Loucy (cell line): ENCODE measurements around the gene CCNG2.

Experiments used
- EZH2phosphoT487 ChIP-seq: fragments of 200-600 bp; IDR thresholded peaks from 2 replicates; pipeline ENCODE4 v1.6.1; 2018; ENCODE audit warnings: antibody characterized with exemption, mild to moderate bottlenecking, moderate library complexity, borderline replicate concordance
- TF ChIP-seq, protein P1 (sequence below): fragments of 200-600 bp; sonication (generic); conservative IDR thresholded peaks from 2 replicates; pipeline ENCODE4 v1.5.1; 2014; ENCODE audit warnings: mild to moderate bottlenecking, antibody characterized with exemption, low read length

DNA sequence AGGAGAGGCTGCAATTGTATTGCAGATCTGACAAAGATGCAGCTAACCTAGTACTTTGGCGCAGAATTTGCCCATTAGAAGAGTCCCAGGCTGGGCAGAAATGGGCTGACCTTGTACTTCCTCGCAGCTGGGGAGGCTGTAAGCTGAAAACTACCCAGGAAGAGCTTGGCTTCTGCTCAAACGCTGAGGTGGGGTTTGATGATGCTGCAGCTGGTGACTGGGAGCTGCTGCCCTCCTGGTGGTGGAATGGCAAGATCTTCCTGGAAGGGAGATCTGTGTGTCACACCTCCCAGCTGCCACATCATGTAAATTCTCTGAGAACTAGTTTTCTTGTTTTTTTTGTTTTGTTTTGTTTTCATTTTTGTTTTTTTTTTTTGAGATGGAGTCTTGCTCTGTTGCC, 17.4 kb downstream of the CCNG2 start:
- no peak for TF ChIP-seq EZH2phosphoT487
- TF ChIP-seq, protein P1, sequence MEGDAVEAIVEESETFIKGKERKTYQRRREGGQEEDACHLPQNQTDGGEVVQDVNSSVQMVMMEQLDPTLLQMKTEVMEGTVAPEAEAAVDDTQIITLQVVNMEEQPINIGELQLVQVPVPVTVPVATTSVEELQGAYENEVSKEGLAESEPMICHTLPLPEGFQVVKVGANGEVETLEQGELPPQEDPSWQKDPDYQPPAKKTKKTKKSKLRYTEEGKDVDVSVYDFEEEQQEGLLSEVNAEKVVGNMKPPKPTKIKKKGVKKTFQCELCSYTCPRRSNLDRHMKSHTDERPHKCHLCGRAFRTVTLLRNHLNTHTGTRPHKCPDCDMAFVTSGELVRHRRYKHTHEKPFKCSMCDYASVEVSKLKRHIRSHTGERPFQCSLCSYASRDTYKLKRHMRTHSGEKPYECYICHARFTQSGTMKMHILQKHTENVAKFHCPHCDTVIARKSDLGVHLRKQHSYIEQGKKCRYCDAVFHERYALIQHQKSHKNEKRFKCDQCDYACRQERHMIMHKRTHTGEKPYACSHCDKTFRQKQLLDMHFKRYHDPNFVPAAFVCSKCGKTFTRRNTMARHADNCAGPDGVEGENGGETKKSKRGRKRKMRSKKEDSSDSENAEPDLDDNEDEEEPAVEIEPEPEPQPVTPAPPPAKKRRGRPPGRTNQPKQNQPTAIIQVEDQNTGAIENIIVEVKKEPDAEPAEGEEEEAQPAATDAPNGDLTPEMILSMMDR, result no peak
